Progenitor cell of endocrine pancreas (in vitro differentiated cells): ENCODE measurements around the gene ADARB1. TPM values are rescaled to one million over a fixed set of nuclear protein-coding genes. Genes with fewer than 3 reads are reported as not detected.

Source experiments
- DNase-seq: peaks from one replicate; pipeline ENCODE4 v3.0.0; 2021; ENCODE audit warnings: low spot score; ENCODE audit not compliant: unreplicated experiment
- H3K27ac Mint-ChIP-seq: 2 replicates; pipeline ENCODE4 v1.8.0; 2021; ENCODE audit warnings: mild to moderate bottlenecking, moderate library complexity, mixed read lengths
- H3K27me3 Mint-ChIP-seq: 2 replicates; pipeline ENCODE4 v1.8.0; 2021; ENCODE audit warnings: mixed read lengths
- H3K36me3 Mint-ChIP-seq: 2 replicates; pipeline ENCODE4 v1.8.0; 2022; ENCODE audit warnings: mixed read lengths; ENCODE audit not compliant: insufficient read depth
- H3K4me1 Mint-ChIP-seq: 2 replicates; pipeline ENCODE4 v1.8.0; 2021; ENCODE audit warnings: low read depth, mixed read lengths
- H3K4me3 Mint-ChIP-seq: 2 replicates; pipeline ENCODE4 v1.8.0; 2021; ENCODE audit warnings: low read depth, mild to moderate bottlenecking, moderate library complexity, mixed read lengths
- H3K9me3 Mint-ChIP-seq: 2 replicates; pipeline ENCODE4 v1.8.0; 2021; ENCODE audit warnings: low read depth, mixed read lengths
- CTCF ChIP-seq: fragments of 200-600 bp; sonication (generic); IDR thresholded peaks from one replicate; pipeline ENCODE4 v1.5.0; 2021; ENCODE audit warnings: antibody characterized with exemption, mild to moderate bottlenecking; ENCODE audit not compliant: unreplicated experiment
- total RNA-seq: library from RNA; stranded (reverse); gene quantifications from 2 replicates; pipeline ENCODE4 v1.2.1, GENCODE V29; 2021

Gene ADARB1
- total RNA-seq, 1 donor from 2014 or later = 19.1 TPM

- H3K9me3 Mint-ChIP-seq = peaks cover 4% of the 10 kb centered on the region
- peaks cover 18% of the 10 kb centered on the region for H3K27me3 Mint-ChIP-seq
- DNase-seq = no peak
- peaks cover 2% of the 10 kb centered on the region for H3K4me1 Mint-ChIP-seq
- no peak overlapping the region for H3K4me3 Mint-ChIP-seq
- TF ChIP-seq CTCF = no peak
- H3K36me3 Mint-ChIP-seq = peaks cover 2% of the 10 kb centered on the region
- H3K27ac Mint-ChIP-seq = no peak overlapping the region
Observed at GRCh38 chr21:45037986-45038385, 36.4 kb upstream of the ADARB1 start.

- TF ChIP-seq CTCF = no peak
- peaks cover 2% of the 10 kb centered on the region for H3K36me3 Mint-ChIP-seq
- DNase-seq = no peak
- peaks cover 14% of the 10 kb centered on the region for H3K27me3 Mint-ChIP-seq
- H3K4me1 Mint-ChIP-seq = peaks cover 2% of the 10 kb centered on the region
- H3K9me3 Mint-ChIP-seq = peaks cover 4% of the 10 kb centered on the region
- no peak overlapping the region for H3K4me3 Mint-ChIP-seq
- no peak overlapping the region for H3K27ac Mint-ChIP-seq
Observed at GRCh38 chr21:45039317-45040156, 34.8 kb upstream of the ADARB1 start.

GRCh38 chr21:45040157-45040711, 34.1 kb upstream of the ADARB1 start:
- Mint-ChIP-seq H3K4me3 (no peak overlapping the region), H3K9me3 (peaks cover 4% of the 10 kb centered on the region)
- no peak for DNase-seq

GRCh38 chr21:45040739-45041138, 33.6 kb upstream of the ADARB1 start:
- no peak for TF ChIP-seq CTCF
- H3K27ac Mint-ChIP-seq = peak overlapping the region; percentile 27
- peaks cover 2% of the 10 kb centered on the region for H3K36me3 Mint-ChIP-seq

More at GRCh38 chr21:45040157-45040711, 34.1 kb upstream of the ADARB1 start:
- TF ChIP-seq CTCF = no peak
- peaks cover 2% of the 10 kb centered on the region for H3K36me3 Mint-ChIP-seq
- peaks cover 2% of the 10 kb centered on the region for H3K4me1 Mint-ChIP-seq
- H3K27me3 Mint-ChIP-seq = peaks cover 20% of the 10 kb centered on the region
- H3K27ac Mint-ChIP-seq = peak overlapping the region; percentile 27

GRCh38 chr21:45041351-45041805, 33.0 kb upstream of the ADARB1 start:
- TF ChIP-seq CTCF = no peak
- H3K27ac Mint-ChIP-seq = no peak overlapping the region
- no peak overlapping the region for H3K4me3 Mint-ChIP-seq
- no peak for DNase-seq
- no peaks in the 10 kb centered on the region for H3K9me3 Mint-ChIP-seq
- H3K36me3 Mint-ChIP-seq = no peaks in the 10 kb centered on the region
- H3K27me3 Mint-ChIP-seq = peaks cover 21% of the 10 kb centered on the region
- H3K4me1 Mint-ChIP-seq = no peaks in the 10 kb centered on the region

More at GRCh38 chr21:45040739-45041138, 33.6 kb upstream of the ADARB1 start:
- H3K9me3 Mint-ChIP-seq = peaks cover 3% of the 10 kb centered on the region
- H3K4me3 Mint-ChIP-seq = no peak overlapping the region
- H3K27me3 Mint-ChIP-seq = peaks cover 21% of the 10 kb centered on the region
- no peak for DNase-seq
- no peaks in the 10 kb centered on the region for H3K4me1 Mint-ChIP-seq
